ENCODE measurements around the gene TAOK2. TPM values are rescaled to one million over a fixed set of nuclear protein-coding genes. Genes with fewer than 3 reads are reported as not detected.
A peak's percentile ranks its signal among the peaks of the same experiment; 100 is the strongest.
"Not testable (repeated sequence)": the region's sequence is repeated elsewhere in the genome, so short reads cannot be mapped to it uniquely, and the experiment has no call there.

Gene TAOK2
- 21.2 TPM for polyA plus RNA-seq (2013, experiment 1 of 2)
- 21.2 TPM for polyA plus RNA-seq (2013, experiment 2 of 2)

DNA sequence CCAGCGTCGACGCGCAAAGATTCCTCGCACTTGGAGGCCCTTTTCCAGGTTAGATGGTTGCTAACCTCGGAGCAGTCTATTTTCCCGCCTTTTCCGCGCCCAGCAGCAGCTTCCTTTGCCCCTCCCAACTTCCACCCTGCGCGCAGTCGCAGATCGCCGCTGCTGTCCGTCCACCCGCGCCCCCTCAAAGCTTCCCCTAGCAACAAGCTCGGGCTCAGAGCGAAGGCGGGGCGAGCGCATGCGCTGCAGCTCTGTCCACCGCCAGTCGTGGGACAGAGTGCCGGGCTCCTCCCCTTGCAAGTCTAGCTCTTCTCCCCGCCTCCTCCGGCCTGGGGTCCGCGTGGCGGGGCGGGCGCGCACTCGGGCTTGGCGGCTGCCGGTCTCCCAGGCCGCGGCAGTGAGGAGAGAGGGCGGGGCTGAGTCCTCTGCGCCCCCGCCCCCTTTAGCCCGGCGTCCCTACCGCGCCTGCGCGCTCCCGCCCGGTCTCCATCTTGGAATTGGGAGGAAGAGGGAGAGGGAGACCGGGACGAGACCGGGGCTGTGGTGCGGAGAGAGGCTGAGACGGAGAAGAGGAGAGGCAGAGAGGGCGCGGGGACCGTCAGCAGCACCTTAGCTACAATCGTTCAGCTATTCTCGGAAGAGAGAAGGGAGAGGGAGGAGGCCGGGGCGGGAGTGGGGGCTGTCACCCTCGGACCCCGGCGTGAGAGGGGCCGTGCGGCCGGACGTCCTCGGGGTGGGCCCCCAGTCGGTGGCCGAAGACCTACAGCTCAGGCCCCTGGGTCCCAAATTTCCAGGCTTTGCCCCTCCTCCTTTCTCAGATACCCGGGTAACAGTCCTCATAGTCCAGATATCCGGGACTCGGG is at the start of gene TAOK2:
TSS of gene TAOK2 (plus strand) at position 485 of the 863 bp plus-strand sequence. CDS start 3,905 bp downstream, outside the sequence.
- H3K9ac ChIP-seq (ENCODE audit: low read depth, low read length): peak within 1 kb of the TSS; percentile 60
- 2% methylated on average over 75 of the region's 75 CpGs for WGBS
- H3K27ac ChIP-seq (ENCODE audit: low read depth, low read length): peak within 1 kb of the TSS; percentile 66
- H3K27me3 ChIP-seq (ENCODE audit: insufficient read depth, low read length): peaks cover 11% of the 10 kb centered on the region
- peaks cover 26% of the 10 kb centered on the region for H3K4me1 ChIP-seq (ENCODE audit: insufficient read depth, low read length)
- peaks cover 38% of the 10 kb centered on the region for H3K36me3 ChIP-seq (ENCODE audit: insufficient read depth, low read length)
- peak within 1 kb of the TSS; percentile 78 for H3K4me3 ChIP-seq (ENCODE audit: low read length)
- H3K9me3 ChIP-seq (ENCODE audit: insufficient read depth, low read depth, low read length): peaks cover 9% of the 10 kb centered on the region

DNA sequence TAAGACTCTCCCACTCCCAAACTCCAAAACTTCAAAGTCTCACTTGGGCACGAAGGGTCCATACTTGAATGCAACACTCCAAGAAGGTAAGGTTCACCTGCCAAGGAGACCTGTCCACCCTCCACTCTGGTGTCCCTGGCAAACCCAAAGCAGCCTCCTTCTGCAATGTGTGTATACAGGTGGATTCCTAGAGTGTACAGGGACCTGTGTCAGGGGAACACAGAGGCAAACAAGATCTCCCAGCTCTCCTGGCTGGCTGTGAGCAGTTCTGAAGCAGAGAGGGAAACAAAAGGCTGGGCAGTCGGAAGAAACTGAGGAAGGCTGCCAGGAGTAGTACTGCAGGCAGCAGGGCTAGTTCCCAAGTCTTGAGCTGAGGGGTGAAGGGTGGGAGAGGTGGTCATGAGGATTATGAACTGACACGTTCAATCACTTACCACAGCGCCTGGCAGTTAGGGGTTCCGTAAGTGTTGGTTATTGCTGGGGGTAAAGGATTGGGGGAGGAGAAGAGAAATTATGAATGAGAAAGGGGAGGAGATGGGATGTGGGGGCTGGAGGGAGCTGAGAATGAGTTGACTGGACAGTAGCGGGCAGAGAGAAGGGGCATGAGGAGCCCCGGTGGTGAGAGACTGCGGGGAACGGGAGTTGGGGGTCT is 48.4 kb upstream of the TAOK2 start:
- peaks cover 7% of the 10 kb centered on the region; the same call in 1 of the 2 replicates for H3K4me1 ChIP-seq (ENCODE audit: insufficient read depth, low read length)
- no peak overlapping the region for H3K27ac ChIP-seq (ENCODE audit: low read depth, low read length)
- H3K36me3 ChIP-seq (ENCODE audit: insufficient read depth, low read length): peaks cover 29% of the 10 kb centered on the region
- peak overlapping the region; percentile 94; the same call in 1 of the 2 replicates for H3K9ac ChIP-seq (ENCODE audit: low read depth, low read length)
- H3K4me3 ChIP-seq (ENCODE audit: low read length): peak overlapping the region; percentile 77
- no peaks in the 10 kb centered on the region for H3K9me3 ChIP-seq (ENCODE audit: insufficient read depth, low read depth, low read length)
- WGBS: 12% methylated on average over 9 of the region's 9 CpGs
- no peaks in the 10 kb centered on the region for H3K27me3 ChIP-seq (ENCODE audit: insufficient read depth, low read length)

DNA sequence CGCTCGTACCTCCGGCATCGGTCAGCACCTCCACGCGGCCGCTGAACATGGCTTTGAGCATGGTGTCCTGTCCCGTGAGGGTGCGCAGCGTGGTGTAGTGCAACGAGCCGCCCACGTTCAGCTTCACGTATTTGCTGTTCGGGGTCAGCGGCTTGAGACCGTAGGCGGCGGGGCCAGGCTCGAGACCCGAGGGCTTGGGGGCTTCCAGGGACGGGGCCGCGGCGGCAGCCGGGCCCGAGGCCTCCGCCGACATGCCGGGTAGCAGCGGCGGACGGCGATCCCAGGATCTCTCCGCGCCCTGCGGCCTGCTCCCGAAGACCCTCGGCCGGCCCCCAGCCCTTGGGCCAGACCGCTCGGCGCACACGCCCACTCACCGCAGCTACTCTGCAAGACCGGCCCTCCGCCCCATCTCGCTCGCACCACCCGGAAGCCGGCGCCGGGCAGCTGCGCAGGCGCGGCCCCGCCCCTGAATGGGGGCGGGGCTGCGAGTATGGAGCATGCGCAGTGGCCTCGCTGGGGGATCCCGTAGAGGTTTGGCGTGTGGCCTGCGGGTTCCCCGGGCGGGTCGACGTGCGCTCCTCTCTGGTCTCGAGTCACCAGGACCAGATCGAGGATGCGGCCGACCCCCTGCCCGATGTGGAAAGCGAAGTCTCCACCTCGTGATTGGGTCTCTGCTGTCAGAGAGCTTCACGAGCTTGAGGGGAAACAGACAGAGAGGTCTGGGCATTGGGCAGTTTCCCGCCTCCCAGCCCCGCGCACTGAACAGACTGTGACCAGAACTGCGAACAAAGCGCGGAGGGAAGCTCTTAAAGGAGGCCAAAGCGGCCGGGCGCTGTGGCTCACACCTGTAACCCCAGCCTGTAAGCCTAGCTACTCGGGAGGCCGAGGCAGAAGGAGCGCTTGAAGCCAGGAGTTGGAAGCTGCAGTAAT is 47.6 kb upstream of the TAOK2 start, which contains the start of gene KCTD13:
TSS of gene KCTD13 (minus strand) at position 446 of the 930 bp plus-strand sequence. CDS start at position 253, 193 bp downstream.
- WGBS: under 1% methylated on average over 89 of the region's 89 CpGs
- peak within 1 kb of the TSS; percentile 94 for H3K9ac ChIP-seq (ENCODE audit: low read depth, low read length)
- H3K4me1 ChIP-seq (ENCODE audit: insufficient read depth, low read length): peaks cover 7% of the 10 kb centered on the region; the same call in 1 of the 2 replicates
- H3K4me3 ChIP-seq (ENCODE audit: low read length): peak within 1 kb of the TSS; percentile 77
- H3K36me3 ChIP-seq (ENCODE audit: insufficient read depth, low read length): peaks cover 21% of the 10 kb centered on the region
- H3K9me3 ChIP-seq (ENCODE audit: insufficient read depth, low read depth, low read length): no peaks in the 10 kb centered on the region
- H3K27ac ChIP-seq (ENCODE audit: low read depth, low read length): peak within 1 kb of the TSS; percentile 78
- H3K27me3 ChIP-seq (ENCODE audit: insufficient read depth, low read length): no peaks in the 10 kb centered on the region

DNA sequence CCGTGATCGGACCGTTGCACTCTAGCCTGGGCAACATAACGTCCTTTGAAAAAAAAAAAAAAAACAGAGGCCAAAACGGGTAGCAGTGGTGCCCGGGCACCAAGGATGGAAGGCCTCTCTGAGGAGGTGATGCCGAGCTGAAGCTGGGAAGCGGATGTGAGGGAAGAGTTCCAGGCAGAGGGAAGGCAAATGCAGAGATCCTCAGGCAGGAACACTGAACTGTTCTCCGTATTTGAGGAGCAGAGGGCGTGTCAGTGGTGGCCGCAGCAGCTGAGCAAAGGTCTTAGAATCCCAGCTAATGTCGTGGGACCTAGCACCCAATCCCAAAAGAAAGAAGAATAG is 47.0 kb upstream of the TAOK2 start:
- peak overlapping the region; percentile 78 for H3K27ac ChIP-seq (ENCODE audit: low read depth, low read length)
- peaks cover 7% of the 10 kb centered on the region; the same call in 1 of the 2 replicates for H3K4me1 ChIP-seq (ENCODE audit: insufficient read depth, low read length)
- H3K9ac ChIP-seq (ENCODE audit: low read depth, low read length): peak overlapping the region; percentile 94
- H3K4me3 ChIP-seq (ENCODE audit: low read length): peak overlapping the region; percentile 77
- H3K27me3 ChIP-seq (ENCODE audit: insufficient read depth, low read length): no peaks in the 10 kb centered on the region
- H3K9me3 ChIP-seq (ENCODE audit: insufficient read depth, low read depth, low read length): no peaks in the 10 kb centered on the region
- WGBS: 12% methylated on average over 12 of the region's 12 CpGs
- peaks cover 15% of the 10 kb centered on the region for H3K36me3 ChIP-seq (ENCODE audit: insufficient read depth, low read length)

DNA sequence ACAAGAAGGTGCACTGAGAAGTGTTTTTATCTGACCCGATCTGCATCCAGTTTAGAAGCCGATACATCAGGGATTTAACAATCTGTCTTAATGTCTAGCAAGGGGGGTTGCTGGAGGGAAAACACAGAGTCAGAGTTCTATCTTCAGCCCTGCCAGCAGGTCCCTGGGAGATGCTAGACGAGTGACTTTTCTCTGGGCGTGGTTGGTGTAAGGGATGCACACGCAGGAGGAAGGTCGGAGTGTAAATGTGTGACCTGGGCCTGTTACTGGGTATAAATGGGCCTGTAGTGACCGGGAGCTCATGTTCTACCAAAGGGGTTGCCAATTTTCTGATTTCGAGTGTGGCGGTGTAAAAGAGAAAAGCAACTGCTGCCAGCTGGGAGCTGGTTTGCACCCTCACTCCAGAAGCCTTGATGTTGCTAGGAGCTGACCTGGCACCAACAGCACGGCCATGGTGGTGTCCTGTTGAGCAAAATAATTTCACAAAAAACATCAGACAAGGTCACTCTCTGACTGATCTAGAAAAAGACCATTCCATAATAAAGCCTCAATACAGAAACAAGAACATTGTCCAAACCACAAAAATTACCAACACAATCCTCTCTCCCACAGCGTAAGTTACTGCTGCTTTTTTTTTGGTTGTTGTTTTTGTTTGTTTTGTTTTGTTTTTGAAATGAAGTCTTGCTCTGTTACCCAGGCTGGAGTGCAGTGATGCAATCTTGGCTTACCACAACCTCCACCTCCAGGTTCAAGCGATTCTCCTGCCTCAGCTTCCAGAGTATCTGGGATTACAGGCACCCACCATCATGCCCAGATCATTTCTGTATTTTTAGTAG is 46.4 kb upstream of the TAOK2 start:
- peak overlapping the region; percentile 94; the same call in 1 of the 2 replicates for H3K9ac ChIP-seq (ENCODE audit: low read depth, low read length)
- no peak overlapping the region for H3K27ac ChIP-seq (ENCODE audit: low read depth, low read length)
- H3K27me3 ChIP-seq (ENCODE audit: insufficient read depth, low read length): no peaks in the 10 kb centered on the region
- peaks cover 7% of the 10 kb centered on the region; the same call in 1 of the 2 replicates for H3K4me1 ChIP-seq (ENCODE audit: insufficient read depth, low read length)
- H3K36me3 ChIP-seq (ENCODE audit: insufficient read depth, low read length): peaks cover 8% of the 10 kb centered on the region
- WGBS: 84% methylated on average over 11 of the region's 12 CpGs
- H3K4me3 ChIP-seq (ENCODE audit: low read length): peak overlapping the region; percentile 77
- H3K9me3 ChIP-seq (ENCODE audit: insufficient read depth, low read depth, low read length): no peaks in the 10 kb centered on the region

DNA sequence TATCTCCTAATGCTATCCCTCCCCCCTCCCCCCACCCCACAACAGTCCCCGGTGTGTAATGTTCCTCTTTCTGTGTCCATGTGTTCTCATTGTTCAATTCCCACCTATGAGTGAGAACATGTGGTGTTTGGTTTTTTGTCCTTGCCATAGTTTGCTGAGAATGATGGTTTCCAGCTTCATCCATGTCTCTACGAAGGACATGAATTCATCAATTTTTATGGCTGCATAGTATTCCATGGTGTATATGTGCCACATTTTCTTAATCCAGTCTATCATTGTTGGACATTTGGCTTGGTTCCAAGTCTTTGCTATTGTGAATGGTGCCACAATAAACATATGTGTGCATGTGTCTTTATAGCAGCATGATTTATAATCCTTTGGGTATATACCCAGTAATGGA is 41.9 kb upstream of the TAOK2 start:
- not testable (repeated sequence) for H3K9ac ChIP-seq (ENCODE audit: low read depth, low read length); H3K36me3 ChIP-seq (ENCODE audit: insufficient read depth, low read length); H3K27me3 ChIP-seq (ENCODE audit: insufficient read depth, low read length); H3K4me3 ChIP-seq (ENCODE audit: low read length); H3K9me3 ChIP-seq (ENCODE audit: insufficient read depth, low read depth, low read length); H3K4me1 ChIP-seq (ENCODE audit: insufficient read depth, low read length); H3K27ac ChIP-seq (ENCODE audit: low read depth, low read length)
- WGBS: no CpG with 5 or more reads among the region's 2 CpGs

DNA sequence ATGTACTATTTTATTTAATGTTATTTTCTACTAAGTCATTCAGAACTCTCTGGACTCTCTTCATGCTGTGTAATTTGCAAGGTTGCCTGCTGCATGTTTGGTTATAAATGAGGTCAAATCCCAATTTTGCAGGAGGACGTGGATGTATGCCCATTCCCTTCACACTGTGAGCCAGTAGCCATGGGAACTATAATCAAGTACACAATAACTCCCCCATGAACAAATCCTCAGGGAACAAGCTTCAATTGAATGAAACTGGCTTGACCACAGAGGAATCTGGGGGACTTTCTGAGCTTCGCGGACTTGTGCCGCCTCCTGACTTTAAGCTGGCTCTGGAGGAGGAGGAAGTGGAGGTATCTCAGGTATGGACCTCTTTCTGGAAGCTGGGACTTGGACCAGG is 33.0 kb upstream of the TAOK2 start:
- H3K9me3 ChIP-seq (ENCODE audit: insufficient read depth, low read depth, low read length): no peaks in the 10 kb centered on the region
- H3K4me1 ChIP-seq (ENCODE audit: insufficient read depth, low read length): peaks cover 7% of the 10 kb centered on the region; the same call in 1 of the 2 replicates
- H3K36me3 ChIP-seq (ENCODE audit: insufficient read depth, low read length): no peaks in the 10 kb centered on the region
- H3K27me3 ChIP-seq (ENCODE audit: insufficient read depth, low read length): no peaks in the 10 kb centered on the region
- 92% methylated on average over 4 of the region's 4 CpGs for WGBS
- no peak overlapping the region for H3K4me3 ChIP-seq (ENCODE audit: low read length)
- no peak overlapping the region for H3K9ac ChIP-seq (ENCODE audit: low read depth, low read length)
- H3K27ac ChIP-seq (ENCODE audit: low read depth, low read length): no peak overlapping the region

DNA sequence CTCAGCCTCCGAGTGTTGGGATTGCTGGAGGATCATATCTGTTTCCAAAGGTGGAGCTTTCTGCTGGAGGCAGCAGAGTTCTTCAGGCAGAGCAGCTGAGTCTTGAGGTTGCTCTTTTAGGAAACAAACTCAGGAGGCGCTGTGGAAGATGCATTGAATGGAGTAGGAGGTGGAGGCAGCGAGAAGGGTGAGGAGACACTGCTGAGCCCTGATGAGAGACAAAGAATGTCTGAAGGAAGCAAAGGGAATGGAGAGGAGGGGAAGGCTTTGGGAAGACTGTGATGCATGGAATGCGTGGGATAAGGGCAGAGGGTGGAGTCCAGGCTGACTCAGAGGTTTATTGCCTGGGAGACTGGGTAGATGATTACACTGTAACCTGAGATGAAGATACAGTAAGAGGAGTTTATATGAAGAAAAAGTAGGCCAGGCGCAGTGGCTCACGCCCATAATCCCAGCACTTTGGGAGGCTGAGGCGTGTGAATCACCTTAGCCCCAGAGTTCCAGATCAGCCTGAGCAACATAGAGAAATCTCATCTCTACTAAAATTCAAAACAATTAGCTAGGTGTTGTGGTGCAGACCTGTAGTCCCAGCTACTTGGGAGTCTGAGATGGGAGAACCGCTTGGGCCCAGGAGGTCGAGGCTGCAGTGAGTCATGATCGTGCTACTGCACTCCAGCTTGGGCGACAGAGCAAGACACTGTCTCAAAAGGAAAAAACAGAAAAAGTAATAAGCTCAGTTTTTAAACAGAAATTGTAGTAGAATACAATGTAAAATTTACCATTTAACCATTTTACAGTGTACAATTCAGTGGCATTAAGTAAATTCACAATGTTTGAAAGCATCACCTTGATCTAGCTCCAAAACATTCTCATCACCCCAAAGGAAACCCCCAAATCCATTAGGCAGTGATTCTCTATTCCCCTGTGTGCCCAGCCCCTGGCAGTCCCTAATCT is 29.5 kb upstream of the TAOK2 start:
- Histone ChIP-seq H3K27me3 (ENCODE audit: insufficient read depth, low read length) (no peaks in the 10 kb centered on the region), H3K27ac (ENCODE audit: low read depth, low read length) (peak overlapping the region; percentile 71), H3K9ac (ENCODE audit: low read depth, low read length) (no peak overlapping the region), H3K4me1 (ENCODE audit: insufficient read depth, low read length) (peaks cover 7% of the 10 kb centered on the region; the same call in 1 of the 2 replicates), H3K9me3 (ENCODE audit: insufficient read depth, low read depth, low read length) (no peaks in the 10 kb centered on the region), H3K36me3 (ENCODE audit: insufficient read depth, low read length) (no peaks in the 10 kb centered on the region), H3K4me3 (ENCODE audit: low read length) (no peak overlapping the region)
- WGBS: 57% methylated on average over 11 of the region's 11 CpGs

DNA sequence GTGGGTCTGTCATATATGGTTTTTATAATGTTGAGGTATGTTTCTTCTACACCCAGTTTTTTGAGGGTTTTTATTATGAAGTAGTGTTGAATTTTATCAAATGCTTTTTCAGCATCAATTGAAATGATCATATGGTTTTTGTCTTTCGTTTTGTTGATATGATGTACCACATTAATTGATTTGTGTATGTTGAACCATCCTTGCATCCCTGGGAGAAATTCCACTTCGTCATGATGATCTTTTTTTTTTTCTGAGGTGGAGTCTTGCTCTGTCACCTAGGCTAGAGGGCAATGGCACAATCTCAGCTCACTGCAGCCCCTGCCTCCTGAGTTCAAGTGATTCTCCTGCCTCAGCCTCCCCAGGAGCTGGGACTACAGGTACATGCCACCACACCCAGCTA is 25.8 kb upstream of the TAOK2 start:
- Histone ChIP-seq H3K4me3 (ENCODE audit: low read length) (no peak overlapping the region), H3K36me3 (ENCODE audit: insufficient read depth, low read length) (no peaks in the 10 kb centered on the region), H3K9me3 (ENCODE audit: insufficient read depth, low read depth, low read length) (no peaks in the 10 kb centered on the region), H3K9ac (ENCODE audit: low read depth, low read length) (no peak overlapping the region), H3K4me1 (ENCODE audit: insufficient read depth, low read length) (peaks cover 12% of the 10 kb centered on the region; the same call in 1 of the 2 replicates), H3K27me3 (ENCODE audit: insufficient read depth, low read length) (no peaks in the 10 kb centered on the region), H3K27ac (ENCODE audit: low read depth, low read length) (no peak overlapping the region)
- 87% methylated on average over 2 of the region's 2 CpGs for WGBS
